HG03378 (cell line): Measurements from ENCODE around the gene OSBPL2.

ENCODE experiments used
- ATAC-seq: cut with Tn5 transposase; IDR thresholded peaks from one replicate; pipeline ENCODE4 v1.9.1; 2021; ENCODE audit warnings: mild to moderate bottlenecking, moderate library complexity; ENCODE audit not compliant: unreplicated experiment

Gene OSBPL2

DNA sequence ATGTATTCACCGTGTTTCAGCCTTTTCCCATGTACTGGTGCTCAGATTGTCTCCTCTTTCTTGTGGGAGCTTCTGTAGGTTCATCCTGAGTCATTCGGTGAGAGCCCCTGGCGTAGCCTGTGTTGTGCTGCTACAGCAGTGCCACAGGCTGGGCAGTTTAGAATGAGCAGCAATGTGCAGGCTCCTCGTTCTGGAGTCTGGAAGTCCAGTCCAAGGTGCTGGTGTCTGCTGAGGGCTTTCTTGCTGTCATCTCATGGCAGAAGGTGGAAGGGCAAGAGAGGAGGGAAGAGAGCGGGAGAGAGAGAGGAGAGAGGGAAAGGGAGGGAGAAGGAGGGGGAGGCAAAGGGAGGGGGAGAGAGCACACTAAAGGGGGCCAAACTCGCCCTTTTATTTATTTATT, 15.1 kb downstream of the OSBPL2 start:
- no peak for ATAC-seq

GRCh38 chr20:62254021-62254724, 15.9 kb downstream of the OSBPL2 start:
- ATAC-seq = no peak

GRCh38 chr20:62255976-62256375, 17.7 kb downstream of the OSBPL2 start:
- ATAC-seq = no peak

GRCh38 chr20:62258499-62259293, 20.4 kb downstream of the OSBPL2 start:
- ATAC-seq = no peak

GRCh38 chr20:62259294-62259565, 20.9 kb downstream of the OSBPL2 start:
- ATAC-seq = no peak

DNA sequence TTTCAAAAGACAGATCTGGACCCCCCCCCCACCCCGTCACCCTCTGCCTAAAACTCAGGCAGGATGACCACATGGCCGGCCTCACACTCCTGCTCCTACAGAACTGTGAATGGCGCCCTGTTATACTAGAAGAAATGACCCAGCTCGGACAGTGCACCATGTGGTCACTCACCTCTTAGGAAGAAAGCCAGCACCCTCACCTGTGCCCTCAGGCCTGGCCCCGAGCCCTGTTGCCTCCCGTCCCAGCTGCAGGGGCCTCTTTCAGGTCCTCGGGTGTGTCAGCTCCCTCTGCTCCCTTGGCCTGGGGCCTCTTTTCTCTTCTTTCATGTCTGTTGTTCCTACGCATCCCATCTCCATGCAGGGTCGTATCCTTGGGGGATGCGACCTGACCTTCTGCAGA, 23.7 kb downstream of the OSBPL2 start:
- no peak for ATAC-seq

GRCh38 chr20:62263396-62263795, 25.1 kb downstream of the OSBPL2 start:
- ATAC-seq = no peak

DNA sequence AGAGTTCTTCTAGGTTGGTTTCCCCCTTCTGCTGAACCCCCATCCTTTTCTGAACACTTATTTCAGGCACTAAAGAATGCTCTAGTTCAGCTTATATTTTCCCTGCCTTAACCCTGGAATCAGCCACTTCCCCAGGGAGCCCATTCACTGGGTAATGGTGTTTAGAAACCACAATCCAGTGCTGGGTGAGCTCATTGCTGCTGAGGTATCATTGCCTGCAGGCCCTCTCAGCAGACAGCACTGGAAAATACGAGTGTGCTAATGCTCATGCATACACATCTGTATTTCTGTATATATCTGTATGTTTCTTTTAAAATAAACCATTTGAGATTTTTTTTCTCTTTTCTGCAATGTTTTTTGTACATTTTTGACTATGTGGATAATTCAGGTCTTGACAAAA, 27.0 kb downstream of the OSBPL2 start:
- no peak for ATAC-seq

- ATAC-seq = no peak
These were observed 28.0 kb downstream of the OSBPL2 start for GRCh38 chr20:62266340-62266739.

DNA sequence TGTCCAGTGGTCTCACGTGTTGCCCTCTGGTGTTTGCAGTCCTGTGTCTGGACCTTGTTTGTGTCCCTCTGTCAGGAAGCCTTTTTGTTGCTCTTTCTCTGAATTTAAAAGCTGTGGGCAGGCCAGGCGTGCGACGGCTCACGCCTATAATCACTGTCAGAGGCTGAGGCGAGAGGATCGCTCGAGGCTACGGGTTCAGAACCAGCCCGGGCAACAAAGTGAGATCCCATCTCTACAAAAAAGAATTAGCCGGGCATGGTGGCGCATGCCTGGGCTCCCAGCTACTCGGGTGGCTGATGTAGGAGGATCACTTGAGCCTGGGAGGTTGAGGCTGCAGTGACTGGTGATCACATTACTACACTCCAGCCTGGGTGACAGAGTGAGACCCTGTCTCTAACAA, 28.5 kb downstream of the OSBPL2 start:
- ATAC-seq = no peak

DNA sequence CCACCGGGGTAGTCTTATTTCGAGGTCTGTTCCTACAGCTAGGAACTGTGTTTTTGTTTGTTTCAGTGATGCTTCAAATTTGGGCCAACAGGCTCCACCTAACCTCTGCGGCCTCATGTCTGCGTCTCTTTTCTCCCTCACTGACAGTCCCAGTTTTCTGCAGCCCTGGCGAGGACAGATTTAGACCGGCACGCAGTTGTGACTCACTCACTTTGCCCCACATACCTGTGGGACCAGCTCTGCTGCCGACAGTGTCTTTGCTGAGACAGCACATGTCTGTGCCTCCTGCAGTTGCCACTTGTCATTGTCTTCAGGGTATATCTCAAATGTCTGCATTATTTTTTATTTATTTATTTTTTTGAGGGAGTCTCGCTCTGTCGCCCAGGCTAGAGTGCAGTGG, 29.2 kb downstream of the OSBPL2 start:
- ATAC-seq = no peak

- ATAC-seq = no peak
These were observed 30.0 kb downstream of the OSBPL2 start for GRCh38 chr20:62268228-62268900.

DNA sequence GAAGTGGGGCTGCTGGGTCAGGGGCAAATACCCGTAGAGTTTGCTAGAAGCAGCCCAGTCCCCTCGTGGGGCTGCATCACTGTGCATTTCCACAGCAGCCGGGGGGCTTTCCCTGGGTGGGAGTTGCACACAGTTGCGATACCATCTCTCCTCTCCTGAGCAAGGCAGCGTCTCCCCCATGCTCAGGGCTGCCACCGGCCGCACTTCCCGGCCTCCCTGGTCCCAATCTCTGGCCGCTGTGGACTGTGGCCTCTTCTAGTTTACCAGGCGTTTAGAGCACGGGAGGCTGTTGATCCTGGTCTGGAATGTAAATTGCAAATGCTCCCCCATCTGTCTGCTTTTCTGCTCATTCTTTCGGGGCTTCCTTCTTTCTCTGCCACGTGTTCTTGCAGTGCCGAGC, 31.1 kb downstream of the OSBPL2 start:
- no peak for ATAC-seq

DNA sequence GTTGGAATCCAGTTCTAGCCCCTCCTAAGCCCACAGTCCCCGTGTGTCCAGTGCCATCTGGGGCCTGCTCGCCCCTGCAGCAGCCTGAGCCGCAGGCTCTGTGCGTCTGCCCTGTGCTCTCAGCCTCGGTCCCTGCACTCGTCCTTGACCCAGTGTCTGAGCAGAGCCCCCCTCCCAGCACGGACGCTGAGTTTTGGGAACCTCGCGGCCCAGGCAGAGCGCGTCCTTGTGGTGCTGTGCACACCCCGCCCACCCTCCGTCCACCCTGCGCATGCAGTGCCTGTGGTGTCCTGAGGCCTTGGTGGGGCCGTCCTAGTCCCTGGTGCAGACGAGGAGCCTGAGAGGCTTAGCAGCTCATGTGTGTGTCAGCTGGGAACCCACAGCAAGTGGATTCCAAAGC, 31.6 kb downstream of the OSBPL2 start:
- ATAC-seq = no peak

DNA sequence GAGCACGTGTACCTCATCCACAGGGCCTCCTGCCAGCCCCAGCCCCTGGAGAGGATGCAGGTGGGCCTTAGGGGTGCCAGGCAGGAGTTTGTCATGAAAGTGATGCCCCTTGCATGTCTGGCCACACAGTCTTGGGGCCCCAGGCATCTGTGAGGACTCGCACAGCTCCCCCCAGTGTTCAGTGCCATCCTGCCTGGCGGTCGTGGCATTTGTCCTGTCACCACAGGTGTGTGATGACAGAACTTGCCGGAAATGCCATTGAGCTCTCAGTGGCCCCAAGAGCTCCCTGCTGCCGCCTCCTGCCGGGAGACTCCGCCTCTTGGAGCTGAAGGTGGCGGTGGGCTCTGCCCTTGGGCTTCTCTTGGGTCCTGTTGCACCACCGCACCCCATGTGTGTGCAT, 33.9 kb downstream of the OSBPL2 start:
- no peak for ATAC-seq

- no peak for ATAC-seq
These were observed 35.1 kb downstream of the OSBPL2 start for GRCh38 chr20:62273416-62273815.

- ATAC-seq = no peak
These were observed 36.1 kb downstream of the OSBPL2 start for GRCh38 chr20:62274332-62274950.

- ATAC-seq = no peak
These were observed 36.9 kb downstream of the OSBPL2 start for GRCh38 chr20:62275219-62275618.

DNA sequence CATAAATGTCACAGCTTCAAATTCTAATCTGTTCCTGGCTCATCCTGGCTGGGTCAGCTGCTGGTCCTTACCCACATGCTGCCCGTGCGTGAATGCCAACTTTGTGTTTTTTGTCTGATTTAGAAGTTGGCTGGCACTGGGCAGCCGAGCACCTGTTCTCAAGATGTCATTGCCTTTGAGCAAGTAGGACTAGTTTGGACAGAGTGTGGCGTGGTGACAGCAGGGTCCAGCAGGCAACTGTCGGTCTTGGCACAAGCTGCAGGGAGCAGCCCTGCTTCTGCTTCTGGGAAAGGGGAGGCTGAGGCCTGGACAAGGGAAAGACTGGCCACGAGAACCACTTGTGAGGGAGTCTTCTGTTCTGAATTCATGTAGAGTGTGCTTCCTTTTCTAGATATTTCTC, 38.1 kb downstream of the OSBPL2 start:
- ATAC-seq = no peak

- no peak for ATAC-seq
These were observed 38.9 kb downstream of the OSBPL2 start for GRCh38 chr20:62277253-62277652.

DNA sequence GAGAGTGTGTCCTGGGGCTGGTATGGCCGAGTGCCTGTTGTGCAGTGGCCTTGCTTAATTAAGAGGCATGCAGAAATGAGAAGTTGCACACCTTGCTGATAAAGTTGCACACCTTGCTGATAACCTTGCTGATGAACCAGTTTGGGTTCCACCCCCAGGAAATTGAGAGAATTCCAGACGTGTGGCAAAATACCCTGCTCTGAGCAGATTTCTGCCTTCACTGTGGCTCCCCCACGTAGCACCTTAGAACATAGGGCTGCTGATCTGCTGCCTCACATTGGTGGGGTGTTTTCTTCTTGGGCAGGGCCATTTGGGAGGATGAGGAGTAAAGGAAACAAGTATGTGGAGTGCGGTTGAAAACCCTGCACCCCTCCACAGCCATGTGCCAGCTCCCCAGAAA, 42.0 kb downstream of the OSBPL2 start:
- no peak for ATAC-seq
